Measurements from ENCODE around the gene TMEM108.

DNA sequence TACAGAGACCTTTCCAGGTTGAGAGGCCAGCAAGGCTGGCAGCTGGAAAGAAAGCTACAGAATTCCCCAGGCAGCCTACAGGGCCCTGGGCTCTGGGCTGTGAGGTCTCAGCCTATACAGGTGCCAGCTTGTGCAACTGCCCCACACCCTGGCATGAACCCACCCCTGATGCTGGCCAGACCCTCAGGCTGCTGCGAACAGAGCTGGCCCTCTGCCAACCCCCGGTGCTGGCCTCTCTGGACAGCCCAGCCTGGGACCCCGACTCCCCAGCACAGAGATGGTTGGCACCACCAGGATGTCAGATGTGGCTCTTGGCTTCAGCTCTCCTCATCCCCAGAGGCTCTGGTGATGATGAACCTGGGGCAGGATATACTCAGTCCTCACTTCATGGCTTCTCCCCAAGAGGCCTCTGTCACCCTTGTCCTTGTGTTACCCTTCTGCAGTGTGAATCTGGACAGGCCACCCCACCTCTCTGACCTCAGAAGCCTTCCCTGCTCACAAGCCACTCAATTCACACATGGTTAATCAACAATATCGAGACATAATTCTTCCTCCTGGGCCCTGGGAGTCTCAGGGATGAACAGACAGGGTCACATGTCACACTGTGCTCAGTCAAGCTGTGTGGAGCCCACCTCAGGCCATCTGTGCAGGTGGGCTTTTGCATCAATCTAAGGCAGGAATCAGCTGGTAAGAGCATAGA lies 350.7 kb downstream of the TMEM108 start:
- TF ChIP-seq, protein P1, sequence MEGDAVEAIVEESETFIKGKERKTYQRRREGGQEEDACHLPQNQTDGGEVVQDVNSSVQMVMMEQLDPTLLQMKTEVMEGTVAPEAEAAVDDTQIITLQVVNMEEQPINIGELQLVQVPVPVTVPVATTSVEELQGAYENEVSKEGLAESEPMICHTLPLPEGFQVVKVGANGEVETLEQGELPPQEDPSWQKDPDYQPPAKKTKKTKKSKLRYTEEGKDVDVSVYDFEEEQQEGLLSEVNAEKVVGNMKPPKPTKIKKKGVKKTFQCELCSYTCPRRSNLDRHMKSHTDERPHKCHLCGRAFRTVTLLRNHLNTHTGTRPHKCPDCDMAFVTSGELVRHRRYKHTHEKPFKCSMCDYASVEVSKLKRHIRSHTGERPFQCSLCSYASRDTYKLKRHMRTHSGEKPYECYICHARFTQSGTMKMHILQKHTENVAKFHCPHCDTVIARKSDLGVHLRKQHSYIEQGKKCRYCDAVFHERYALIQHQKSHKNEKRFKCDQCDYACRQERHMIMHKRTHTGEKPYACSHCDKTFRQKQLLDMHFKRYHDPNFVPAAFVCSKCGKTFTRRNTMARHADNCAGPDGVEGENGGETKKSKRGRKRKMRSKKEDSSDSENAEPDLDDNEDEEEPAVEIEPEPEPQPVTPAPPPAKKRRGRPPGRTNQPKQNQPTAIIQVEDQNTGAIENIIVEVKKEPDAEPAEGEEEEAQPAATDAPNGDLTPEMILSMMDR (IDR thresholded peaks at IDR 0.05) = no peak
- TF ChIP-seq POLR2A (IDR thresholded peaks at IDR 0.05) = no peak

Data from thyroid gland (tissue), 4 donors.